Body of pancreas (tissue), 4 donors: Measurements from ENCODE around the gene SERTAD1.

Source experiments
- CTCF ChIP-seq, 7 experiments: fragments of 450-650 bp in 4 of 7; fragments of 200-600 bp in 3 of 7; sonication (generic) in 3 of 7; IDR thresholded peaks; one replicate each; pipeline ENCODE4 v1.5.1; 2016 to 2019; ENCODE audit warnings: antibody characterized with exemption in 7 of 7
- POLR2A ChIP-seq, 3 donors: fragments of 450-650 bp; IDR thresholded peaks; one replicate each; pipeline ENCODE4 v1.6.1; 2016; ENCODE audit warnings: antibody characterized with exemption in 3 of 3, mild to moderate bottlenecking in 2 of 3

- TF ChIP-seq POLR2A (IDR thresholded peaks at IDR 0.05), result no peak
- no peak for TF ChIP-seq CTCF (IDR thresholded peaks at IDR 0.05)
Measured at GRCh38 chr19:40410030-40410389, 15.8 kb downstream of the SERTAD1 start.
